Nephron (organoid): ENCODE data around the gene AREG.

Source experiments
- H3K27ac Mint-ChIP-seq, 3 experiments: 2 replicates each; pipeline ENCODE4 v1.8.0; 2020; ENCODE audit warnings: mixed read lengths in 3 of 3, mild to moderate bottlenecking in 2 of 3, moderate library complexity in 1 of 3
- H3K27me3 Mint-ChIP-seq: 2 replicates; pipeline ENCODE4 v1.8.0; 2021; ENCODE audit warnings: low read depth, mild to moderate bottlenecking, moderate library complexity, mixed read lengths
- H3K36me3 Mint-ChIP-seq: 2 replicates; pipeline ENCODE4 v1.8.0; 2020; ENCODE audit warnings: low read depth, mixed read lengths
- H3K4me1 Mint-ChIP-seq: 2 replicates; pipeline ENCODE4 v1.8.0; 2020; ENCODE audit warnings: mixed read lengths
- H3K4me3 Mint-ChIP-seq, 3 experiments: 2 replicates each; pipeline ENCODE4 v1.8.0; 2020; ENCODE audit warnings: mild to moderate bottlenecking in 3 of 3, mixed read lengths in 3 of 3, moderate library complexity in 2 of 3
- H3K9me3 Mint-ChIP-seq: 2 replicates; pipeline ENCODE4 v1.8.0; 2020; ENCODE audit warnings: mixed read lengths
- CTCF ChIP-seq, 3 experiments: fragments of 200-600 bp; sonication (generic); IDR thresholded peaks; one replicate each; pipeline ENCODE4 v1.5.0; 2021; ENCODE audit warnings: antibody characterized with exemption in 3 of 3; ENCODE audit not compliant: unreplicated experiment in 3 of 3

AREG gene

GRCh38 chr4:74402692-74403456, 42.1 kb upstream of the AREG start:
- Mint-ChIP-seq H3K36me3 (no peaks in the 10 kb centered on the region), H3K9me3 (no peaks in the 10 kb centered on the region), H3K27ac (peak overlapping the region in 1 of 3 experiments; percentile 21), H3K4me3 (no peak overlapping the region), H3K4me1 (peaks cover 4% of the 10 kb centered on the region), H3K27me3 (no peaks in the 10 kb centered on the region)
- TF ChIP-seq CTCF (IDR thresholded peaks at IDR 0.05; ENCODE audit: unreplicated experiment in 3 of 3), result no peak

- Mint-ChIP-seq H3K9me3 (no peaks in the 10 kb centered on the region), H3K27ac (peak overlapping the region in 2 of 3 experiments; percentile 28 to 31), H3K36me3 (no peaks in the 10 kb centered on the region), H3K4me3 (no peak overlapping the region), H3K27me3 (no peaks in the 10 kb centered on the region), H3K4me1 (peaks cover 11% of the 10 kb centered on the region)
- TF ChIP-seq CTCF (IDR thresholded peaks at IDR 0.05; ENCODE audit: unreplicated experiment in 3 of 3), result no peak
Observed at GRCh38 chr4:74407891-74408290, 37.0 kb upstream of the AREG start.

GRCh38 chr4:74408639-74409038, 36.3 kb upstream of the AREG start:
- TF ChIP-seq CTCF (IDR thresholded peaks at IDR 0.05; ENCODE audit: unreplicated experiment in 3 of 3), result no peak
- H3K4me1 Mint-ChIP-seq, result peaks cover 10% of the 10 kb centered on the region
- H3K27me3 Mint-ChIP-seq, result no peaks in the 10 kb centered on the region
- H3K4me3 Mint-ChIP-seq, result no peak overlapping the region
- H3K27ac Mint-ChIP-seq, result no peak overlapping the region
- no peaks in the 10 kb centered on the region for H3K9me3 Mint-ChIP-seq
- H3K36me3 Mint-ChIP-seq, result no peaks in the 10 kb centered on the region

- peak overlapping the region in 1 of 3 experiments; percentile 4 for H3K27ac Mint-ChIP-seq
- no peaks in the 10 kb centered on the region for H3K27me3 Mint-ChIP-seq
- no peak for TF ChIP-seq CTCF (IDR thresholded peaks at IDR 0.05; ENCODE audit: unreplicated experiment in 3 of 3)
- no peaks in the 10 kb centered on the region for H3K36me3 Mint-ChIP-seq
- H3K4me3 Mint-ChIP-seq, result no peak overlapping the region
- peaks cover 10% of the 10 kb centered on the region for H3K4me1 Mint-ChIP-seq
- H3K9me3 Mint-ChIP-seq, result no peaks in the 10 kb centered on the region
Observed at GRCh38 chr4:74410272-74410671, 34.7 kb upstream of the AREG start.

- Mint-ChIP-seq H3K4me1 (peaks cover 10% of the 10 kb centered on the region), H3K36me3 (no peaks in the 10 kb centered on the region), H3K27ac (no peak overlapping the region), H3K27me3 (no peaks in the 10 kb centered on the region), H3K4me3 (no peak overlapping the region), H3K9me3 (no peaks in the 10 kb centered on the region)
- no peak for TF ChIP-seq CTCF (IDR thresholded peaks at IDR 0.05; ENCODE audit: unreplicated experiment in 3 of 3)
Observed at GRCh38 chr4:74412225-74412624, 32.7 kb upstream of the AREG start.

GRCh38 chr4:74413265-74413664, 31.7 kb upstream of the AREG start:
- Mint-ChIP-seq H3K36me3 (no peaks in the 10 kb centered on the region), H3K4me3 (no peak overlapping the region), H3K27ac (no peak overlapping the region), H3K27me3 (no peaks in the 10 kb centered on the region), H3K9me3 (no peaks in the 10 kb centered on the region), H3K4me1 (peaks cover 10% of the 10 kb centered on the region)
- TF ChIP-seq CTCF (IDR thresholded peaks at IDR 0.05; ENCODE audit: unreplicated experiment in 3 of 3), result no peak
